ENCODE data around the gene BCL2.
A peak's percentile ranks its signal among the peaks of the same experiment; 100 is the strongest.

The BCL2 gene

GRCh38 chr18:63234841-63235240, 84.7 kb downstream of the BCL2 start:
- peaks cover 28% of the 10 kb centered on the region for H3K36me3 ChIP-seq (ENCODE audit: insufficient read depth, low read length)
- H3K4me3 ChIP-seq (ENCODE audit: low read depth in 1 of 2, low read length in 2 of 2) = no peak overlapping the region
- H2AFZ ChIP-seq (ENCODE audit: low read depth, low read length) = no peak overlapping the region
- peaks cover 33% of the 10 kb centered on the region for H3K4me1 ChIP-seq (ENCODE audit: insufficient read depth, low read length)
- H3K4me2 ChIP-seq (ENCODE audit: insufficient read depth, low read length) = no peak overlapping the region
- ATAC-seq (ENCODE audit: insufficient read depth, low read depth) (no peak), DNase-seq (no peak)
- no peaks in the 10 kb centered on the region for H3K27me3 ChIP-seq (ENCODE audit: insufficient read depth, low read length, poor library complexity)
- no peak overlapping the region for H3K27ac ChIP-seq (ENCODE audit: low read length)
- H3K9ac ChIP-seq (ENCODE audit: low read depth, low read length) = no peak overlapping the region
- H3K9me3 ChIP-seq (ENCODE audit: insufficient read depth, low read length, severe bottlenecking) = no peaks in the 10 kb centered on the region
- peaks cover 17% of the 10 kb centered on the region for H4K20me1 ChIP-seq (ENCODE audit: insufficient read depth, low read length)
- H3K79me2 ChIP-seq (ENCODE audit: insufficient read depth, low read length) = peaks cover 92% of the 10 kb centered on the region
- TF ChIP-seq, protein P1, sequence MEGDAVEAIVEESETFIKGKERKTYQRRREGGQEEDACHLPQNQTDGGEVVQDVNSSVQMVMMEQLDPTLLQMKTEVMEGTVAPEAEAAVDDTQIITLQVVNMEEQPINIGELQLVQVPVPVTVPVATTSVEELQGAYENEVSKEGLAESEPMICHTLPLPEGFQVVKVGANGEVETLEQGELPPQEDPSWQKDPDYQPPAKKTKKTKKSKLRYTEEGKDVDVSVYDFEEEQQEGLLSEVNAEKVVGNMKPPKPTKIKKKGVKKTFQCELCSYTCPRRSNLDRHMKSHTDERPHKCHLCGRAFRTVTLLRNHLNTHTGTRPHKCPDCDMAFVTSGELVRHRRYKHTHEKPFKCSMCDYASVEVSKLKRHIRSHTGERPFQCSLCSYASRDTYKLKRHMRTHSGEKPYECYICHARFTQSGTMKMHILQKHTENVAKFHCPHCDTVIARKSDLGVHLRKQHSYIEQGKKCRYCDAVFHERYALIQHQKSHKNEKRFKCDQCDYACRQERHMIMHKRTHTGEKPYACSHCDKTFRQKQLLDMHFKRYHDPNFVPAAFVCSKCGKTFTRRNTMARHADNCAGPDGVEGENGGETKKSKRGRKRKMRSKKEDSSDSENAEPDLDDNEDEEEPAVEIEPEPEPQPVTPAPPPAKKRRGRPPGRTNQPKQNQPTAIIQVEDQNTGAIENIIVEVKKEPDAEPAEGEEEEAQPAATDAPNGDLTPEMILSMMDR (IDR thresholded peaks at IDR 0.05; ENCODE audit: borderline replicate concordance, extremely low read depth, low read length, poor library complexity, severe bottlenecking) = no peak
- no peak for TF ChIP-seq EZH2 (IDR thresholded peaks at IDR 0.05; ENCODE audit: borderline replicate concordance, low read depth, low read length, severe bottlenecking)

DNA sequence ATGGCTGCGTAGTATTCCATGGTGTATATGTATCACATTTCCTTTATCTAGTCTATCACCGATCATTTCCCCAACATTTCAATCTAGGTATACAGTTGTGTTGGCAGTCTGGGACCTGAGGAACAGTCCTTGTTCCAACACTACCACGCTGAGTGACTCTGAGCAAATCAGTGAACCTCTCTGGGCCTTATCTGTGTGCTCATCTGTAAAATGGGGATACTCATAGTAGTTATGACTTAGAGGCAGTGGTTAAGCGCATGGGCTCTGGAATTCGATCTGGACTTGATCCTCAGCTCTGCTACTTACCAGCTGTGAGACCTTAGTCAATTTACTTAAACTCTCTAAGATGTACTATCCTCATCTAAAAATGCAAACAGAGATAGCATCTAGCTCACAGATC, 85.1 kb downstream of the BCL2 start:
- DNase-seq (no peak), ATAC-seq (ENCODE audit: insufficient read depth, low read depth) (no peak)
- H4K20me1 ChIP-seq (ENCODE audit: insufficient read depth, low read length) = peaks cover 17% of the 10 kb centered on the region
- peaks cover 31% of the 10 kb centered on the region for H3K36me3 ChIP-seq (ENCODE audit: insufficient read depth, low read length)
- no peaks in the 10 kb centered on the region for H3K9me3 ChIP-seq (ENCODE audit: insufficient read depth, low read length, severe bottlenecking)
- H3K4me1 ChIP-seq (ENCODE audit: insufficient read depth, low read length) = peaks cover 37% of the 10 kb centered on the region
- TF ChIP-seq EZH2 (IDR thresholded peaks at IDR 0.05; ENCODE audit: borderline replicate concordance, low read depth, low read length, severe bottlenecking) = no peak
- TF ChIP-seq, protein P1 (IDR thresholded peaks at IDR 0.05; ENCODE audit: borderline replicate concordance, extremely low read depth, low read length, poor library complexity, severe bottlenecking) = no peak
- no peak overlapping the region for H3K4me2 ChIP-seq (ENCODE audit: insufficient read depth, low read length)
- peaks cover 93% of the 10 kb centered on the region for H3K79me2 ChIP-seq (ENCODE audit: insufficient read depth, low read length)
- H3K27ac ChIP-seq (ENCODE audit: low read length) = no peak overlapping the region
- H2AFZ ChIP-seq (ENCODE audit: low read depth, low read length) = no peak overlapping the region
- no peak overlapping the region for H3K9ac ChIP-seq (ENCODE audit: low read depth, low read length)
- H3K27me3 ChIP-seq (ENCODE audit: insufficient read depth, low read length, poor library complexity) = no peaks in the 10 kb centered on the region
- no peak overlapping the region for H3K4me3 ChIP-seq (ENCODE audit: low read depth in 1 of 2, low read length in 2 of 2)

DNA sequence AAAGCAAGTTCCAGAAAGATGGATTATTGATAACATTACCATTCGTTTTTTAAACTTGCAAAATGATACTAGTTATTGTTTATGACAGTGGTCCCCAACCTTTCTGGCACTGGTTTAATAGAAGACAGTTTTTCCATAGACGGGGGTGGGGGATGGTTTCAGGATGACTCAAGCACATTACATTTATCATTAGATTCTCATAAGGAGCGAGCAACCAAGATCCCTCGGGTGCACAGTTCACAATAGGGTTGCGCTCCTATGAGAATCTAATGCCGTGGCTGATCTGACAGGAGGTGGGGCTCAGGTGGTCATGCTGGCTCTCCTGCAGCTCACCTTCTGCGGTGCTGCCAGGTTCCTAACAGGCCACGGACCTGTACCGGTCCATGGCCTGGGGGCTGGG, 86.2 kb downstream of the BCL2 start:
- no peak overlapping the region for H3K9ac ChIP-seq (ENCODE audit: low read depth, low read length)
- no peak overlapping the region for H3K4me3 ChIP-seq (ENCODE audit: low read depth in 1 of 2, low read length in 2 of 2)
- H3K27ac ChIP-seq (ENCODE audit: low read length) = no peak overlapping the region
- H3K4me2 ChIP-seq (ENCODE audit: insufficient read depth, low read length) = no peak overlapping the region
- DNase-seq (no peak), ATAC-seq (ENCODE audit: insufficient read depth, low read depth) (no peak)
- H2AFZ ChIP-seq (ENCODE audit: low read depth, low read length) = no peak overlapping the region
- H3K27me3 ChIP-seq (ENCODE audit: insufficient read depth, low read length, poor library complexity) = no peaks in the 10 kb centered on the region
- peaks cover 23% of the 10 kb centered on the region for H3K36me3 ChIP-seq (ENCODE audit: insufficient read depth, low read length)
- H4K20me1 ChIP-seq (ENCODE audit: insufficient read depth, low read length) = peaks cover 12% of the 10 kb centered on the region
- TF ChIP-seq, protein P1 (IDR thresholded peaks at IDR 0.05; ENCODE audit: borderline replicate concordance, extremely low read depth, low read length, poor library complexity, severe bottlenecking) = no peak
- no peak for TF ChIP-seq EZH2 (IDR thresholded peaks at IDR 0.05; ENCODE audit: borderline replicate concordance, low read depth, low read length, severe bottlenecking)
- H3K9me3 ChIP-seq (ENCODE audit: insufficient read depth, low read length, severe bottlenecking) = no peaks in the 10 kb centered on the region
- H3K4me1 ChIP-seq (ENCODE audit: insufficient read depth, low read length) = peaks cover 39% of the 10 kb centered on the region
- peaks cover 90% of the 10 kb centered on the region for H3K79me2 ChIP-seq (ENCODE audit: insufficient read depth, low read length)

GRCh38 chr18:63232826-63233225, 86.7 kb downstream of the BCL2 start:
- TF ChIP-seq, protein P1 (IDR thresholded peaks at IDR 0.05; ENCODE audit: borderline replicate concordance, extremely low read depth, low read length, poor library complexity, severe bottlenecking) = no peak
- no peak for TF ChIP-seq EZH2 (IDR thresholded peaks at IDR 0.05; ENCODE audit: borderline replicate concordance, low read depth, low read length, severe bottlenecking)
- no peak overlapping the region for H2AFZ ChIP-seq (ENCODE audit: low read depth, low read length)
- peaks cover 91% of the 10 kb centered on the region for H3K79me2 ChIP-seq (ENCODE audit: insufficient read depth, low read length)
- H3K27me3 ChIP-seq (ENCODE audit: insufficient read depth, low read length, poor library complexity) = no peaks in the 10 kb centered on the region
- H3K4me1 ChIP-seq (ENCODE audit: insufficient read depth, low read length) = peaks cover 39% of the 10 kb centered on the region
- no peaks in the 10 kb centered on the region for H3K9me3 ChIP-seq (ENCODE audit: insufficient read depth, low read length, severe bottlenecking)
- H3K9ac ChIP-seq (ENCODE audit: low read depth, low read length) = no peak overlapping the region
- ATAC-seq (ENCODE audit: insufficient read depth, low read depth) (peak; percentile 76), DNase-seq (no peak)
- no peak overlapping the region for H3K27ac ChIP-seq (ENCODE audit: low read length)
- peaks cover 12% of the 10 kb centered on the region for H4K20me1 ChIP-seq (ENCODE audit: insufficient read depth, low read length)
- no peak overlapping the region for H3K4me3 ChIP-seq (ENCODE audit: low read depth in 1 of 2, low read length in 2 of 2)
- no peak overlapping the region for H3K4me2 ChIP-seq (ENCODE audit: insufficient read depth, low read length)
- H3K36me3 ChIP-seq (ENCODE audit: insufficient read depth, low read length) = peaks cover 22% of the 10 kb centered on the region
